22Rv1 (cell line): ENCODE data around the gene PHF20.

Source experiments
- ZFX ChIP-seq: fragments of 450-650 bp; IDR thresholded peaks from 2 replicates; pipeline ENCODE4 v1.6.1; 2017; ENCODE audit warnings: antibody characterized with exemption, borderline replicate concordance
- TF ChIP-seq, protein P1 (sequence below): fragments of 450-650 bp; IDR thresholded peaks from 2 replicates; pipeline ENCODE4 v1.5.1; 2017; ENCODE audit warnings: mild to moderate bottlenecking

DNA sequence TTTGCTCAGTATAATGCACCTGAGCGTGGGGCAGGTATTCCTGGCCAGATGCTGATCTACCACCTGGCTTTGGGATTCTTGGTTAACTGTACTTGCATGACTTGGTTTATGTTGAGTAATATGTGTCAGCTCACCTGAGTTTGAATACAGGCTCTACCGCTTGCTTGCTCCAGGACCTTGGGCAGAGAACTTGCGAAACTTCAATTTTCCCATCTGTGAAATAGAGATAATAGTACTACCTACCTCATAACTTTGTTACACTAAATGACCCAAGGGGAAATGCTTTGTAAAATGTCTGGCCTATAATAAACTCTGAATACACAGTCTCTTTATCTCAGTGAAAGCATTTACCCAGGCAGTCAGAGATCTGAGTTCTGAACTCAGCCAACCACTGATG lies 130.7 kb downstream of the PHF20 start:
- TF ChIP-seq, protein P1, sequence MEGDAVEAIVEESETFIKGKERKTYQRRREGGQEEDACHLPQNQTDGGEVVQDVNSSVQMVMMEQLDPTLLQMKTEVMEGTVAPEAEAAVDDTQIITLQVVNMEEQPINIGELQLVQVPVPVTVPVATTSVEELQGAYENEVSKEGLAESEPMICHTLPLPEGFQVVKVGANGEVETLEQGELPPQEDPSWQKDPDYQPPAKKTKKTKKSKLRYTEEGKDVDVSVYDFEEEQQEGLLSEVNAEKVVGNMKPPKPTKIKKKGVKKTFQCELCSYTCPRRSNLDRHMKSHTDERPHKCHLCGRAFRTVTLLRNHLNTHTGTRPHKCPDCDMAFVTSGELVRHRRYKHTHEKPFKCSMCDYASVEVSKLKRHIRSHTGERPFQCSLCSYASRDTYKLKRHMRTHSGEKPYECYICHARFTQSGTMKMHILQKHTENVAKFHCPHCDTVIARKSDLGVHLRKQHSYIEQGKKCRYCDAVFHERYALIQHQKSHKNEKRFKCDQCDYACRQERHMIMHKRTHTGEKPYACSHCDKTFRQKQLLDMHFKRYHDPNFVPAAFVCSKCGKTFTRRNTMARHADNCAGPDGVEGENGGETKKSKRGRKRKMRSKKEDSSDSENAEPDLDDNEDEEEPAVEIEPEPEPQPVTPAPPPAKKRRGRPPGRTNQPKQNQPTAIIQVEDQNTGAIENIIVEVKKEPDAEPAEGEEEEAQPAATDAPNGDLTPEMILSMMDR = no peak
- TF ChIP-seq ZFX = no peak
